GM15510 (cell line): ENCODE measurements around the gene MYOG.

Source experiments
- POLR2A ChIP-seq: IDR thresholded peaks from 3 replicates; pipeline ENCODE4 v1.6.1; 2011; ENCODE audit warnings: borderline replicate concordance; ENCODE audit not compliant: insufficient read length; ENCODE audit errors: extremely low read depth

MYOG gene

GRCh38 chr1:203101813-203102634, 16.2 kb upstream of the MYOG start:
- no peak for TF ChIP-seq POLR2A

GRCh38 chr1:203100516-203100869, 14.7 kb upstream of the MYOG start:
- TF ChIP-seq POLR2A = no peak

GRCh38 chr1:203099805-203100515, 14.1 kb upstream of the MYOG start:
- TF ChIP-seq POLR2A = no peak

GRCh38 chr1:203098914-203099520, 13.2 kb upstream of the MYOG start:
- no peak for TF ChIP-seq POLR2A

- no peak for TF ChIP-seq POLR2A
These were observed 12.6 kb upstream of the MYOG start for GRCh38 chr1:203098445-203098844.

GRCh38 chr1:203097001-203097400, 11.2 kb upstream of the MYOG start:
- no peak for TF ChIP-seq POLR2A

GRCh38 chr1:203096566-203096965, 10.8 kb upstream of the MYOG start:
- TF ChIP-seq POLR2A = no peak

GRCh38 chr1:203095061-203095690, 9.4 kb upstream of the MYOG start:
- TF ChIP-seq POLR2A = no peak

GRCh38 chr1:203093754-203094410, 8.1 kb upstream of the MYOG start:
- TF ChIP-seq POLR2A = no peak

- TF ChIP-seq POLR2A = no peak
These were observed 6.0 kb upstream of the MYOG start for GRCh38 chr1:203091761-203092330.

- no peak for TF ChIP-seq POLR2A
These were observed 5.3 kb upstream of the MYOG start for GRCh38 chr1:203091199-203091477.

- no peak for TF ChIP-seq POLR2A
These were observed 4.8 kb upstream of the MYOG start for GRCh38 chr1:203090421-203091198.

GRCh38 chr1:203089651-203090045, 3.8 kb upstream of the MYOG start:
- TF ChIP-seq POLR2A = no peak
